ENCODE measurements around the gene SRPK1. TPM values are rescaled to one million over a fixed set of nuclear protein-coding genes. Genes with fewer than 3 reads are reported as not detected.

SRPK1 gene
- 10 to 100 TPM; 34.9 to 47.0 TPM for total RNA-seq
- polyA plus RNA-seq (ENCODE audit: insufficient read length in 6 of 6), result 10 to 100 TPM; 34.1 to 41.6 (median 39.5) TPM
- long read RNA-seq, donor 1, result 0 reads
- long read RNA-seq, donor 2, full-length matches to known transcripts, result 3 of 13 reads
- long read RNA-seq, donor 2, partial matches to known transcripts, result 10 of 13 reads
- long read RNA-seq, donor 2, other reads (novel, unspliced or antisense), result 0 of 13 reads
- long read RNA-seq, donor 3, full-length matches to known transcripts, result 4 of 4 reads
- long read RNA-seq, donor 3, partial matches to known transcripts, result 0 of 4 reads
- long read RNA-seq, donor 3, other reads (novel, unspliced or antisense), result 0 of 4 reads
- long read RNA-seq, donor 4, partial matches to known transcripts, result 18 of 21 reads
- long read RNA-seq, donor 4, other reads (novel, unspliced or antisense), result 3 of 21 reads
- long read RNA-seq, donor 5, full-length matches to known transcripts, result 2 of 2 reads
- long read RNA-seq, donor 5, partial matches to known transcripts, result 0 of 2 reads
- long read RNA-seq, donor 5, other reads (novel, unspliced or antisense), result 0 of 2 reads
- long read RNA-seq, donor 6, full-length matches to known transcripts, result 2 of 2 reads
- long read RNA-seq, donor 6, partial matches to known transcripts, result 0 of 2 reads
- long read RNA-seq, donor 6, other reads (novel, unspliced or antisense), result 0 of 2 reads
- long read RNA-seq, donor 7, full-length matches to known transcripts, result 1 of 1 reads
- long read RNA-seq, donor 7, partial matches to known transcripts, result 0 of 1 reads
- long read RNA-seq, donor 7, other reads (novel, unspliced or antisense), result 0 of 1 reads
- long read RNA-seq, donor 8, full-length matches to known transcripts, result 4 of 4 reads
- long read RNA-seq, donor 8, partial matches to known transcripts, result 0 of 4 reads
- long read RNA-seq, donor 8, other reads (novel, unspliced or antisense), result 0 of 4 reads
- long read RNA-seq, donor 9, result 0 reads
- long read RNA-seq, donor 10, partial matches to known transcripts, result 26 of 31 reads
- long read RNA-seq, donor 10, other reads (novel, unspliced or antisense), result 5 of 31 reads
- long read RNA-seq, donor 11, full-length matches to known transcripts, result 3 of 3 reads
- long read RNA-seq, donor 11, partial matches to known transcripts, result 0 of 3 reads
- long read RNA-seq, donor 11, other reads (novel, unspliced or antisense), result 0 of 3 reads
- long read RNA-seq, donor 12, full-length matches to known transcripts, result 2 of 2 reads
- long read RNA-seq, donor 12, partial matches to known transcripts, result 0 of 2 reads
- long read RNA-seq, donor 12, other reads (novel, unspliced or antisense), result 0 of 2 reads

DNA sequence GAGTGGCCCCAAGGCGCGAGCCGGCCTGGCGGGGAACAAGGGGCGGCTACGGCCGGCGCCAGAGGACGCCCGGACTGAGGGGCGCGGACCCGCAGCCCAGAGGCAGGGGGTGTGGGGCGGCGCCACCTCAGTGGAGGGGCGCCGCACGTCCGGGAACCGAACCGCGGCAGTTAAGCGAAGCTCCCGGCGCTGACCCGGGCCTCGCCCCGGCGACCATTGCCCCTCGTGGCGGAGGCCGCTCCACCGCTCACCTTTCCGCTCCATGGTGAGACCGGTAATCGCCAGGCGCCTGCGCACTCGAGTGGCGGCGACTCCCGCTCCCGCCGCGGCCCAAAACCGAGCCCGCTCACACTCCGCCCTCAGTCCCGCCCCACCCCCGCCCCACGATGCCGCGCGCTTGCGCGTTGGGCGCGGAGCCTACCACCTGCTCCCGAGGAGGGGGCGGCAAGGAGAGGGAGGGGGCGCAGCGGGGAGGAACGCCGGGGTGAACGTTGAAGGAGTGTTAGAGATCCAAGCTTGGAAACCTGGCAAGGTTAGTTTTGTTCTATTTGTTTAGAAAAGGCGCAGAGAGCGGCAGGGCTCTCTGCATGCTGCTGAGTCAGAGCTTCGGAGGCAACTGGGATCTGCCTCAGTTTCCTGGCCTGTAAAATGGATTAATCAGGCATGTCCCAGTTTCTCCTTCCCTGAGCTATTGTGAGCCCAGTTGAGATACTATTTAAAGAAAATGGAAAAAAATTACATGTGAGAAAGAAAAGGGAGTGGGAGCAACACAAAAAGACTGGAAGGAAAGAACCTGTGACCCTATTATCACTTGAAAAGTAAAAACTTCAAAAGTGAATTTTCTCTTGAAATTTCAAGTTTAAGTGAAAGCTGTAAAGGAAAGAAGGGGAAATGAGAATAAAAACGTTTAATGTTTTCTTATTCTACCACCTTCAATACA lies at the start of gene SRPK1:
TSS of gene SRPK1 (minus strand) at position 306 of the 940 bp plus-strand sequence. CDS start at position 264, 42 bp downstream.
- peaks cover 6 to 43% of the 10 kb centered on the region in 2 donors for H3K4me1 ChIP-seq
- H3K9me3 ChIP-seq, result no peaks in the 10 kb centered on the region
- TF ChIP-seq CTCF (IDR thresholded peaks at IDR 0.05), result no peak
- intact Hi-C loops (cut with DNase I), result no loop called here
- H3K27ac ChIP-seq, result peak within 1 kb of the TSS; percentile 79 to 91
- peak; percentile 92 for ATAC-seq
- H3K27me3 ChIP-seq, result no peaks in the 10 kb centered on the region
- peak within 1 kb of the TSS; percentile 71 to 83 for H3K4me3 ChIP-seq
- no peaks in the 10 kb centered on the region for H3K36me3 ChIP-seq
- peak; percentile 76 to 98 (median 91) for DNase-seq

- TF ChIP-seq CTCF (IDR thresholded peaks at IDR 0.05), result no peak
- ATAC-seq (peak; percentile 74), DNase-seq (no peak)
- H3K4me3 ChIP-seq, result no peak overlapping the region
- no peaks in the 10 kb centered on the region for H3K36me3 ChIP-seq
- no peaks in the 10 kb centered on the region for H3K9me3 ChIP-seq
- no peaks in the 10 kb centered on the region for H3K4me1 ChIP-seq
- H3K27me3 ChIP-seq, result no peaks in the 10 kb centered on the region
- H3K27ac ChIP-seq, result no peak overlapping the region
- intact Hi-C loops (cut with DNase I), result no loop called here
These were observed 49.3 kb upstream of the SRPK1 start for GRCh38 chr6:35970181-35970580.

DNA sequence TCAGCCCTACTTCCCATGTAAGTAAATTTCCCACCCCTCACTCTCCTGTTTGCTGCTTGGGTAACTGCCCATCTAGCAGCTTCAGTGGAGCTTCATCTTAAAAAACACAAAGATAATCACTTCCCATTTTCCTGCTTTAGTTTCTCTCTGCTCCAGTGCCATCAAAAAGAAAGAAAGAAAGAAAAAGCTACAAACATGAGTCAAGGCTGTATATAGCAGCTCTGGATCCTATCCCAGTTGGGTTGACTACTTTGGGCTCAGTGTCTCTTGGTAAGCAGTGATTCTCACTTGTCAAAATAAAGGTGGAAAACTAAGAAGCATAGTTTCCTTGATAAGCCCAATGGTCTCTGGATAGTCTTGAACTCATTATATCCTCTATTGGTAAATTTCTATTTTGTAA lies 48.7 kb upstream of the SRPK1 start:
- Histone ChIP-seq H3K4me3 (no peak overlapping the region), H3K9me3 (no peaks in the 10 kb centered on the region), H3K27me3 (no peaks in the 10 kb centered on the region), H3K4me1 (no peaks in the 10 kb centered on the region), H3K36me3 (no peaks in the 10 kb centered on the region), H3K27ac (no peak overlapping the region)
- no peak for TF ChIP-seq CTCF (IDR thresholded peaks at IDR 0.05)
- DNase-seq (no peak), ATAC-seq (no peak)
- intact Hi-C loops (cut with DNase I), result no loop called here

- no peak for TF ChIP-seq CTCF (IDR thresholded peaks at IDR 0.05)
- intact Hi-C loops (cut with DNase I), result no loop called here
- no peaks in the 10 kb centered on the region for H3K9me3 ChIP-seq
These were observed 47.9 kb upstream of the SRPK1 start for GRCh38 chr6:35968821-35969220.

More at GRCh38 chr6:35968821-35969220, 47.9 kb upstream of the SRPK1 start:
- Histone ChIP-seq H3K4me3 (no peak overlapping the region), H3K4me1 (no peaks in the 10 kb centered on the region), H3K27ac (no peak overlapping the region), H3K27me3 (no peaks in the 10 kb centered on the region), H3K36me3 (no peaks in the 10 kb centered on the region)
- DNase-seq, result no peak
- no peak for ATAC-seq

Data from left lung (tissue), 14 donors.